Measurements from ENCODE around the gene TIAM2. TPM values are rescaled to one million over a fixed set of nuclear protein-coding genes. Genes with fewer than 3 reads are reported as not detected.
"Not testable (repeated sequence)": the region's sequence is repeated elsewhere in the genome, so short reads cannot be mapped to it uniquely, and the experiment has no call there.

TIAM2 gene
- total RNA-seq, 1 experiment from 2014 or later, result 12.9 TPM

GRCh38 chr6:154960854-154961530 lies 34.1 kb upstream of the TIAM2 start:
- CTCF ChIA-PET, result interaction anchor here (1.2 kb wide), 1 partner anchor 125 kb away, joined by 3 read pairs; no protein-coding TSS in a partner anchor
- Mint-ChIP-seq H3K4me1 (ENCODE audit: low read depth, unreplicated experiment) (peaks cover 28% of the 10 kb centered on the region), H3K27me3 (ENCODE audit: unreplicated experiment) (no peaks in the 10 kb centered on the region), H3K9me3 (ENCODE audit: low read depth, unreplicated experiment) (no peaks in the 10 kb centered on the region), H3K36me3 (ENCODE audit: insufficient read depth, unreplicated experiment) (no peaks in the 10 kb centered on the region), H3K27ac (ENCODE audit: unreplicated experiment) (peak overlapping the region; percentile 79), H3K4me3 (ENCODE audit: low read depth, unreplicated experiment) (no peak overlapping the region)
- DNase-seq, result no peak
- BruUV-seq (replicated peaks), result no TSS peak
- no peak for TF ChIP-seq CTCF (IDR thresholded peaks at IDR 0.05; ENCODE audit: unreplicated experiment)
- intact Hi-C loops (cut with micrococcal nuclease; ENCODE audit: unreplicated experiment), result loop anchor here (2.0 to 10.0 kb wide), 3 partner anchors 36 to 214 kb away; no protein-coding TSS in a partner anchor

- Mint-ChIP-seq H3K27ac (ENCODE audit: unreplicated experiment) (peak overlapping the region; percentile 71), H3K27me3 (ENCODE audit: unreplicated experiment) (no peaks in the 10 kb centered on the region), H3K9me3 (ENCODE audit: low read depth, unreplicated experiment) (no peaks in the 10 kb centered on the region), H3K4me1 (ENCODE audit: low read depth, unreplicated experiment) (peaks cover 28% of the 10 kb centered on the region), H3K4me3 (ENCODE audit: low read depth, unreplicated experiment) (no peak overlapping the region), H3K36me3 (ENCODE audit: insufficient read depth, unreplicated experiment) (no peaks in the 10 kb centered on the region)
- TF ChIP-seq CTCF (IDR thresholded peaks at IDR 0.05; ENCODE audit: unreplicated experiment), result no peak
- intact Hi-C loops (cut with micrococcal nuclease; ENCODE audit: unreplicated experiment), result loop anchor here (10.0 kb wide), 2 partner anchors 122 to 212 kb away; no protein-coding TSS in a partner anchor
- CTCF ChIA-PET, result no interaction called here
- BruUV-seq (replicated peaks), result no TSS peak
- peak; percentile 46 for DNase-seq
Observed at GRCh38 chr6:154962753-154963152, 32.4 kb upstream of the TIAM2 start.

GRCh38 chr6:154966065-154966770 lies 28.9 kb upstream of the TIAM2 start:
- BruUV-seq (replicated peaks); DNase-seq; H3K27me3 Mint-ChIP-seq (ENCODE audit: unreplicated experiment); H3K9me3 Mint-ChIP-seq (ENCODE audit: low read depth, unreplicated experiment); CTCF ChIA-PET; H3K36me3 Mint-ChIP-seq (ENCODE audit: insufficient read depth, unreplicated experiment); H3K27ac Mint-ChIP-seq (ENCODE audit: unreplicated experiment); H3K4me3 Mint-ChIP-seq (ENCODE audit: low read depth, unreplicated experiment): not testable (repeated sequence)
- intact Hi-C loops (cut with micrococcal nuclease; ENCODE audit: unreplicated experiment), result loop anchor here (10.0 kb wide), 2 partner anchors 119 to 209 kb away; no protein-coding TSS in a partner anchor
- H3K4me1 Mint-ChIP-seq (ENCODE audit: low read depth, unreplicated experiment), result peaks cover 13% of the 10 kb centered on the region

DNA sequence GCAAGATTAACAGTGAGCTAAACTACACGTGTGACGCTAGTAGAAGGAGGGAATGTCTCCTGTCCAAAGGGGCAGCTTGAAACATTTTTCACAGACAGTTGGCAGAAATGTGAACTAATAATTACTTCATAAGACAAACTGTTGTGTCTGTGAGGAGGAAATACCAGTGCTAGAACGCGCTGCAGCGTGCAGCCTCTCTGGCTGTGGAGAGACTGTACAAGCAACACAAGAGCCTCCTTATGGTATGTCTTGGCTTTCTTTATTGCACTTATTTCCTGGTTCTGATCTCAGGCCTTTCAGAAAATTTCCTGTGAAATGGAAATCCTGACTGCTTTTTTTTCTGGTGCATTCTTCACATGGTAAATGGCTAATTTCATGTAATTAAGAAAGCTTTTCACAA lies 25.3 kb upstream of the TIAM2 start:
- CTCF ChIA-PET, result no interaction called here
- Mint-ChIP-seq H3K27me3 (ENCODE audit: unreplicated experiment) (no peaks in the 10 kb centered on the region), H3K9me3 (ENCODE audit: low read depth, unreplicated experiment) (no peaks in the 10 kb centered on the region), H3K27ac (ENCODE audit: unreplicated experiment) (no peak overlapping the region), H3K4me3 (ENCODE audit: low read depth, unreplicated experiment) (no peak overlapping the region), H3K4me1 (ENCODE audit: low read depth, unreplicated experiment) (no peaks in the 10 kb centered on the region), H3K36me3 (ENCODE audit: insufficient read depth, unreplicated experiment) (no peaks in the 10 kb centered on the region)
- no TSS peak for BruUV-seq (replicated peaks)
- no peak for DNase-seq
- no peak for TF ChIP-seq CTCF (IDR thresholded peaks at IDR 0.05; ENCODE audit: unreplicated experiment)
- intact Hi-C loops (cut with micrococcal nuclease; ENCODE audit: unreplicated experiment), result loop anchor here (10.0 kb wide), 2 partner anchors 115 to 205 kb away; no protein-coding TSS in a partner anchor

Measured in Calu3 (cell line).